B cell (primary cell): ENCODE data around the gene AOC3. TPM values are rescaled to one million over a fixed set of nuclear protein-coding genes. Genes with fewer than 3 reads are reported as not detected.

Experiments used
- ATAC-seq: fragments of 200-7000 bp; cut with Tn5 transposase; one replicate; pipeline ENCODE4 v1.10.0; 2021; ENCODE audit warnings: low read depth, mild to moderate bottlenecking, moderate number of reproducible peaks, moderate library complexity
- CTCF ChIA-PET: fragments of 350-600 bp; sonication (Branson Sonifier 250); formaldehyde crosslinking; loops from one replicate; lab custom pipeline; 2021; ENCODE audit warnings: antibody characterized with exemption, inconsistent platforms; lab: Charles Lee
- POLR2A ChIA-PET: fragments of 350-600 bp; sonication (Branson Sonifier 250); formaldehyde crosslinking; loops from one replicate; lab custom pipeline; 2021; ENCODE audit warnings: antibody characterized with exemption; lab: Charles Lee
- DNase-seq: peaks from one replicate; pipeline ENCODE4 v3.0.0; 2013
- H2AFZ ChIP-seq: 2 replicates; pipeline ENCODE4 v1.6.1; 2012; ENCODE audit warnings: mild to moderate bottlenecking, low read depth, low read length; ENCODE audit not compliant: insufficient read depth, poor library complexity, severe bottlenecking
- H3K27ac ChIP-seq, 2 donors: 1 replicate in 1 of 2; 2 replicates in 1 of 2; pipeline ENCODE4 v1.5.1; 2012 to 2013; ENCODE audit warnings: low read length in 2 of 2, mild to moderate bottlenecking in 2 of 2, moderate library complexity in 1 of 2
- H3K27me3 ChIP-seq, 4 experiments: fragments of 200-600 bp in 1 of 4; sonication (generic) in 1 of 4; replicated peaks in 1 of 4; 1 replicate in 2 of 4; 2 replicates in 2 of 4; pipeline versions ENCODE4 v1.6.1 to v1.7.0; 2013 to 2016; ENCODE audit warnings: low read length in 3 of 4, mild to moderate bottlenecking in 2 of 4, mixed read lengths in 1 of 4, moderate library complexity in 1 of 4; ENCODE audit not compliant: insufficient read depth in 4 of 4, control insufficient read depth in 3 of 4; ENCODE audit errors: control extremely low read depth in 1 of 4
- H3K36me3 ChIP-seq, 2 experiments: replicated peaks in 1 of 2; 1 replicate in 1 of 2; 2 replicates in 1 of 2; pipeline versions ENCODE4 v1.6.1 to v1.7.1; 2013; ENCODE audit warnings: low read length in 1 of 2; ENCODE audit not compliant: insufficient read depth in 2 of 2, control insufficient read depth in 1 of 2; ENCODE audit errors: control extremely low read depth in 1 of 2, extremely low read depth in 1 of 2
- H3K4me1 ChIP-seq, 2 donors: fragments of 200-600 bp in 1 of 2; sonication (generic) in 1 of 2; 1 replicate in 1 of 2; 2 replicates in 1 of 2; pipeline versions ENCODE4 v1.5.1 to v1.6.1; 2013 to 2017; ENCODE audit warnings: low read length in 2 of 2; ENCODE audit not compliant: control insufficient read depth in 2 of 2, insufficient read depth in 2 of 2
- H3K4me2 ChIP-seq: replicated peaks from 2 replicates; pipeline ENCODE3; 2012; ENCODE audit warnings: mild to moderate bottlenecking, low read depth, low read length; ENCODE audit not compliant: poor library complexity, severe bottlenecking
- H3K4me3 ChIP-seq, 5 experiments: fragments of 200-600 bp in 1 of 5; sonication (generic) in 1 of 5; 1 replicate in 3 of 5; 2 replicates in 2 of 5; pipeline versions ENCODE4 v1.5.1 to v1.7.0; 2011 to 2016; ENCODE audit warnings: low read length in 4 of 5, mild to moderate bottlenecking in 4 of 5, low read depth in 2 of 5, control low read depth in 1 of 5, moderate library complexity in 1 of 5; ENCODE audit not compliant: insufficient read depth in 1 of 5; ENCODE audit errors: control extremely low read depth in 1 of 5, extremely low read depth in 1 of 5
- H3K79me2 ChIP-seq: fragments of 200-600 bp; sonication (generic); one replicate; pipeline ENCODE4 v1.6.0; 2016; ENCODE audit warnings: low read length; ENCODE audit not compliant: control insufficient read depth, insufficient read depth
- H3K9ac ChIP-seq: fragments of 200-600 bp; sonication (generic); 2 replicates; pipeline ENCODE4 v1.6.1; 2017; ENCODE audit warnings: mild to moderate bottlenecking, low read length, moderate library complexity
- H3K9me3 ChIP-seq, 3 donors: one replicate each; pipeline versions ENCODE4 v1.6.1 to v1.7.1; 2013; ENCODE audit warnings: low read length in 2 of 3; ENCODE audit not compliant: control insufficient read depth in 2 of 3, insufficient read depth in 1 of 3; ENCODE audit errors: control extremely low read depth in 1 of 3
- H4K20me1 ChIP-seq: 2 replicates; pipeline ENCODE4 v1.6.0; 2012; ENCODE audit warnings: mild to moderate bottlenecking, low read length; ENCODE audit not compliant: insufficient read depth, control insufficient read depth, poor library complexity, severe bottlenecking
- H3K27ac Mint-ChIP-seq: one replicate; pipeline ENCODE4 v1.8.0; 2021; ENCODE audit warnings: mixed read lengths
- H3K27me3 Mint-ChIP-seq: one replicate; pipeline ENCODE4 v1.8.0; 2021; ENCODE audit warnings: mixed read lengths
- H3K4me1 Mint-ChIP-seq: one replicate; pipeline ENCODE4 v1.8.0; 2021; ENCODE audit warnings: mixed read lengths
- H3K4me3 Mint-ChIP-seq: one replicate; pipeline ENCODE4 v1.8.0; 2021; ENCODE audit warnings: mixed read lengths
- H3K9me3 Mint-ChIP-seq: one replicate; pipeline ENCODE4 v1.8.0; 2022; ENCODE audit warnings: mixed read lengths; ENCODE audit not compliant: insufficient read depth
- CTCF ChIP-seq: fragments of 200-600 bp; IDR thresholded peaks from one replicate; pipeline ENCODE4 v1.8.0; 2022; ENCODE audit warnings: antibody characterized with exemption, mild to moderate bottlenecking
- EZH2 ChIP-seq: IDR thresholded peaks from 2 replicates; pipeline ENCODE4 v1.6.1; 2012; ENCODE audit warnings: borderline replicate concordance, low read depth, mild to moderate bottlenecking, moderate library complexity, low read length; ENCODE audit not compliant: insufficient read depth, poor library complexity, severe bottlenecking
- WGBS: methylation state at CpG from one replicate; pipeline ENCODE4 v1.1.5; 2013; ENCODE audit warnings: missing lambda C conversion rate; ENCODE audit not compliant: insufficient coverage; 5-methylcytosine and 5-hydroxymethylcytosine counted together
- intact Hi-C: fragments of 100-400 bp; cut with micrococcal nuclease; formaldehyde crosslinking; loops from one replicate; pipeline ENCODE4 v1.10.0; 2022
- polyA plus RNA-seq: library from polyadenylated mRNA; depleted of rRNA; stranded (reverse); fragments of >200 nt; gene quantifications from 2 replicates; pipeline ENCODE4 v1.2.3, GENCODE V29; 2012
- total RNA-seq, 2 donors: library from RNA; stranded (reverse); fragments of 120-200 nt in 1 of 2; gene quantifications; 1 replicate in 1 of 2; 2 replicates in 1 of 2; pipeline versions ENCODE4 v1.2.3 to v1.2.4, GENCODE V29; 2013 to 2022

The AOC3 gene
- total and polyA plus RNA-seq, 2 donors (not counting 1 experiment from before 2014, with no cell fraction given), result 1.2 to 1.5 TPM

- peaks cover 10% of the 10 kb centered on the region for H4K20me1 ChIP-seq
- no peak overlapping the region for H3K9ac ChIP-seq
- no peak overlapping the region for H3K27ac ChIP-seq
- CTCF ChIA-PET, result interaction anchor here (0.6 to 1.5 kb wide), 4 partner anchors 10 to 99 kb away, joined by 3 to 7 read pairs (median 4); partner anchors contain the start of gene VPS25
- intact Hi-C loops, result loop anchor here (5.0 kb wide), 2 partner anchors 269 to 661 kb away; partner anchors contain the start of genes DHX8 and HSD17B1
- no CpG with 5 or more reads among the region's 7 CpGs for WGBS
- no peaks in the 10 kb centered on the region for H3K27me3 ChIP-seq
- no peak overlapping the region for H3K27ac Mint-ChIP-seq
- DNase-seq (no peak), ATAC-seq (no peak)
- no peaks in the 10 kb centered on the region for H3K9me3 ChIP-seq
- H3K4me2 ChIP-seq, result no peak overlapping the region
- peaks cover 6 to 18% of the 10 kb centered on the region in 2 donors for H3K4me1 ChIP-seq
- H3K4me3 Mint-ChIP-seq, result no peak overlapping the region
- H2AFZ ChIP-seq, result no peak overlapping the region
- H3K27me3 Mint-ChIP-seq, result no peaks in the 10 kb centered on the region
- peaks cover 2 to 43% of the 10 kb centered on the region in 2 experiments for H3K36me3 ChIP-seq
- POLR2A ChIA-PET, result no interaction called here
- peaks cover 25% of the 10 kb centered on the region for H3K4me1 Mint-ChIP-seq
- TF ChIP-seq CTCF (no peak), EZH2 (no peak)
- peaks cover 51% of the 10 kb centered on the region for H3K79me2 ChIP-seq
- H3K9me3 Mint-ChIP-seq, result no peaks in the 10 kb centered on the region
- H3K4me3 ChIP-seq, result no peak overlapping the region
These were observed 29.8 kb upstream of the AOC3 start for GRCh38 chr17:42821176-42821575.

- TF ChIP-seq CTCF, result no peak
- TF ChIP-seq EZH2, result no peak
- no peak for DNase-seq
- Mint-ChIP-seq H3K27me3 (no peaks in the 10 kb centered on the region), H3K9me3 (no peaks in the 10 kb centered on the region), H3K27ac (no peak overlapping the region), H3K4me3 (no peak overlapping the region), H3K4me1 (peaks cover 21% of the 10 kb centered on the region)
- H3K4me3 ChIP-seq, result no peak overlapping the region
- H3K27me3 ChIP-seq, result no peaks in the 10 kb centered on the region
- H2AFZ ChIP-seq, result no peak overlapping the region
- no peaks in the 10 kb centered on the region for H4K20me1 ChIP-seq
- no peak for ATAC-seq
- H3K9me3 ChIP-seq, result no peaks in the 10 kb centered on the region
- no peaks in the 10 kb centered on the region for H3K36me3 ChIP-seq
- intact Hi-C loops, result no loop called here
- ChIA-PET POLR2A (interaction anchor here (0.5 kb wide), 1 partner anchor 158 kb away, joined by 4 read pairs; no protein-coding TSS in a partner anchor), CTCF (interaction anchor here (0.9 kb wide), 1 partner anchor 9 kb away, joined by 3 read pairs; no protein-coding TSS in a partner anchor)
- WGBS, result no CpG with 5 or more reads among the region's 1 CpG
- H3K4me2 ChIP-seq, result no peak overlapping the region
- no peak overlapping the region for H3K9ac ChIP-seq
- H3K79me2 ChIP-seq, result peaks cover 25% of the 10 kb centered on the region
- H3K4me1 ChIP-seq, result peaks cover 10 to 22% of the 10 kb centered on the region in 2 donors
- H3K27ac ChIP-seq, result no peak overlapping the region
These were observed 23.5 kb upstream of the AOC3 start for GRCh38 chr17:42827472-42827871.
